Measurements from ENCODE around the gene LAMA2.

DNA sequence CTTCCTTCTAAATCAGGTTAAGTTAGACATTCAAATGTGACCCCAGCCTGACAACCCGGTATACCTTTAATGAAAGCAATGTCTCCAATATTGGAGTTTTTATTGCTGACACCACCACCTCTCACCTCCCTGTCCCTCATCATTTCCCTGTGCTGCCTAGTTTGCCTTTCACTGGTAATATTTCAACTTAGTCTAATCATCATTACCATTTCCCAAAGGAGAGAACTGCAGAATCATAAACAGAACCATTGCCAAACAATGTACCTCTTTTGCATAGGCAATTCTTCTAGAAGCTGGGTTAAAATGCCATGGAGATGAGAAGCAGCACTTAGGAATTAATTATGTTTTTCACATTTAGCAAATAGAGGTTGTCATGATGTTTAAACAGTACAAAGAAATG lies 370.3 kb downstream of the LAMA2 start:
- TF ChIP-seq, protein P1, sequence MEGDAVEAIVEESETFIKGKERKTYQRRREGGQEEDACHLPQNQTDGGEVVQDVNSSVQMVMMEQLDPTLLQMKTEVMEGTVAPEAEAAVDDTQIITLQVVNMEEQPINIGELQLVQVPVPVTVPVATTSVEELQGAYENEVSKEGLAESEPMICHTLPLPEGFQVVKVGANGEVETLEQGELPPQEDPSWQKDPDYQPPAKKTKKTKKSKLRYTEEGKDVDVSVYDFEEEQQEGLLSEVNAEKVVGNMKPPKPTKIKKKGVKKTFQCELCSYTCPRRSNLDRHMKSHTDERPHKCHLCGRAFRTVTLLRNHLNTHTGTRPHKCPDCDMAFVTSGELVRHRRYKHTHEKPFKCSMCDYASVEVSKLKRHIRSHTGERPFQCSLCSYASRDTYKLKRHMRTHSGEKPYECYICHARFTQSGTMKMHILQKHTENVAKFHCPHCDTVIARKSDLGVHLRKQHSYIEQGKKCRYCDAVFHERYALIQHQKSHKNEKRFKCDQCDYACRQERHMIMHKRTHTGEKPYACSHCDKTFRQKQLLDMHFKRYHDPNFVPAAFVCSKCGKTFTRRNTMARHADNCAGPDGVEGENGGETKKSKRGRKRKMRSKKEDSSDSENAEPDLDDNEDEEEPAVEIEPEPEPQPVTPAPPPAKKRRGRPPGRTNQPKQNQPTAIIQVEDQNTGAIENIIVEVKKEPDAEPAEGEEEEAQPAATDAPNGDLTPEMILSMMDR (IDR thresholded peaks at IDR 0.05; ENCODE audit: control extremely low read depth in 1 of 3, insufficient read depth in 1 of 3, low read depth in 1 of 3, low read length in 3 of 3), result no peak
- TF ChIP-seq EZH2 (IDR thresholded peaks at IDR 0.05; ENCODE audit: low read depth, low read length, severe bottlenecking) (no peak), MAFK (IDR thresholded peaks at IDR 0.05; ENCODE audit: low read depth, low read length) (no peak), POLR2A (IDR thresholded peaks at IDR 0.05; ENCODE audit: control extremely low read depth in 1 of 2, low read depth in 2 of 2, low read length in 2 of 2) (no peak), POLR2AphosphoS5 (IDR thresholded peaks at IDR 0.05; ENCODE audit: low read depth, low read length) (no peak), CBX5 (IDR thresholded peaks at IDR 0.05; ENCODE audit: low read depth, low read length) (no peak), SIRT6 (IDR thresholded peaks at IDR 0.05; ENCODE audit: low read length) (no peak), CHD2 (IDR thresholded peaks at IDR 0.05; ENCODE audit: low read length) (no peak)
